Hindlimb muscle (tissue), 1 donor: ENCODE data around the gene SBF2. TPM values are rescaled to one million over a fixed set of nuclear protein-coding genes. Genes with fewer than 3 reads are reported as not detected.

ENCODE experiments used
- DNase-seq: peaks from one replicate; pipeline ENCODE4 v3.0.0-alpha.2; 2013
- polyA plus RNA-seq: library from polyadenylated mRNA; unstranded; fragments of 120-200 nt; gene quantifications from one replicate; pipeline ENCODE4 v1.2.1, GENCODE V29; 2013; ENCODE audit not compliant: insufficient read length

The SBF2 gene
- polyA plus RNA-seq, 1 donor, result 24.9 TPM

DNA sequence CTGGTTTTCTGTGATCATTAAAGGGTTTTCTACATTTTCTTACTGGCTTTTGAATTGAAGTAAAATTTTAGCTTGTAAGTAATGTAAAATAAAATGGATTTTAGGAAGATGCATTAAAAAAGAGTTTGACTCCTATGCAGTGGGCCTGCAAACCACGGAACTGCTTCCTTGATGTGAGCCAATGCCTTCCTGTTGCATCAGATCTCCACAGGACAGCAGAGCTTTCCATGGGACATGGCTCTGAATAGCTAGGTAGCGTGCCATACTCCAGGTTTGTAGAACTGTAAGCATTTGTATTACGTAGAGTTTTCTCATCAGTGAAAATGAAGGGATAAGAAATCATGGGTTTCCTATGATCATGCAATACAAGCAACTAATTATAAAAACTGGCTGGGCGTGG lies 496.7 kb downstream of the SBF2 start:
- no peak for DNase-seq

DNA sequence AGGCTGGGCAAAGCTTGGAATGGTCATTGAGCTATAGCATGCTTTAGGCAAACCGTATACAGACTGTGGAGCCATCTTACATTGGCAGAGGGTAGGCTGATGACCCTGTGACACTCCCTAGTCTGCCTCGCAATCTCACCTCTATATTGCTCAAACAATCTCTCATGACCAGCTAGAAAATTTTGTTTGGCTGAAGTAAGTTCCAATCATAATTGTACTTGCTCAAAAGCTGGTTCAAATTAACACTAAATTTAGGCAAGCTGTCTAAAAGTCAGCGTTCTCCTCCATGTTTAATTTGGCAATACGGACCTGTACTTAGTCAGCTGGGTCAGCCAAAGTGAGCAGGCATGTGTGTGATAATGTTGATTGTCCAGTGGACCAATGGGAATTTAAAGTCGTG lies 497.2 kb downstream of the SBF2 start:
- no peak for DNase-seq

GRCh38 chr11:9796266-9796665 lies 497.8 kb downstream of the SBF2 start:
- no peak for DNase-seq

DNA sequence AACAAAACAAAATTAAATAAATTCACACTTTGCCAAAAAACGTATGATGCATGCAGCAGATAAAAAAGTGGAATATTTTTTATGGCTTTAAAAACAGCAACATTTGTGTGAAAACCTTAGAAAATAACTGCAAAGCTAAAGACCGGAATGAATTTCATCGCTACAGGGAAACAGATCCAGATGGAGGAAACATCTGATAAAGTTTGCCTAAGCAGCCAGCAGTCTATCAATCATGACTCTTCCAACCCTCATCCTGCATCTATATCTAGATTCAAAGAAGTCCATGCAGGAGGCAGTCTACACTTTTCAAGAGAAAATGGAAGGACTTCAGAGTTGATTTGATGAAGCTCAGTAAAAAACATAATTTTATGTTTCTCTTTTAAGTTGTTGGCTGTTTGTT lies 503.3 kb downstream of the SBF2 start:
- DNase-seq, result no peak

DNA sequence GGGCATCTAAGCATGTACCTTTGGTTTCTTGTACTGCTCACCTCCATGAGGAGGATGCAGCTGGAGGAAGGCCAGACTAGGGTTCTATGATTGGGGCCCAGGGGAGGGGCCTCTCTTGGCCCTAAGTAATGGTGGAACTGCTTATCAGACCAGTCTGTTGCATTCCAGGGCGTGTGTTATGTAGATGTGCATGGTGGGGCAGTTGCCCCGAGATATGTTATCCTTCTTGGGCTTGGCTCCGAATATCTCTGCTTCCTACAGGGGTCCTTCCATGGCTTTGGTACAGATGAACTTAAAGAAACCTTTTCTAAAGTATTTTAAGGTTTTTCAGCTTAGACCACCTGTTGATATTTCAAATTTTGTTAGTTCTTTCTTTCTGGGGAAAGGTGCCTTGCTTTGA lies 504.1 kb downstream of the SBF2 start:
- no peak for DNase-seq

DNA sequence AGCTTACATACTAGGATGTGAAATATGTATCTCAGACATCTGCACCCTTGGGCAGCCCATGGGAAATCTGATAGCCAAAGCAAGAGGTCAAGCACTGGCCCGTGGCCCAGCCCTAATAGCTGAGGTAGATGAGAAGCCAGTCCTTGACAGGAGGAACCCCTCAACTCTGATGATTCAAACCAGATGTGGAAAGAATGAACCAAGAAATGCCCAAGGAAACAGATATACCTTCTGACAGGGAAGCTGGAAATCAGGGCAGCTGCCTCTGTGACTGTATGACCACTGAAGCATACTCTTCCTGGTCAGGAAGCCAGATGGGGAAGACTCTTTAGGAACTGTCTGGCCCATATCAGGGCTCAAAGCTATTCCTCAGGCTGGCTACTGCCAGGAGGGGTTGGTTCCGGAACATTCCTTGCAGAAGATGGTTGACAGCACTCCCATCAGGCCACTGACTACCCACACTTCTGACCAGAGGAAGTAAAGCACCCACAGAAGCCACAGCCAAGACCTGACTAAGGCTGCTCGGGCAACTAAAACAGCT lies 506.0 kb downstream of the SBF2 start:
- DNase-seq, result no peak

DNA sequence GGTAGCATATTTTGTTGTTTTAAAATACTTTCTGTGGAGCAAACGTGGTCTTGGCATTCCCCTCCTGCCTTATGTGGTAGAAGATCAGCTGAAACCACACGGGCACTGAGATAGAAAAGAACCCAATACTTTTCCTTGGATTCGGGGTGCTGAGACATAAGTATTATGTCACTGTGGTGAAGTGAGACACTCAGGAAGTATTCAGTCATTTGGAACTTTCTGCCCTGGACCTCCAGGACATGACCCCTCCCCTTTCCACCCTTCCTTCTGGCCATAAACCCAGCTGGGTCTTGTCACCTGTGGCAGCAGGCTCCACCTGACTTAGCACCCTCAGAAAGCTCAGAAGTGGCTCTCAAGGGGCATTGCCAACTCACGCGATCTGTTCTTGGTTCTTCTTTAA lies 506.8 kb downstream of the SBF2 start:
- DNase-seq, result no peak

DNA sequence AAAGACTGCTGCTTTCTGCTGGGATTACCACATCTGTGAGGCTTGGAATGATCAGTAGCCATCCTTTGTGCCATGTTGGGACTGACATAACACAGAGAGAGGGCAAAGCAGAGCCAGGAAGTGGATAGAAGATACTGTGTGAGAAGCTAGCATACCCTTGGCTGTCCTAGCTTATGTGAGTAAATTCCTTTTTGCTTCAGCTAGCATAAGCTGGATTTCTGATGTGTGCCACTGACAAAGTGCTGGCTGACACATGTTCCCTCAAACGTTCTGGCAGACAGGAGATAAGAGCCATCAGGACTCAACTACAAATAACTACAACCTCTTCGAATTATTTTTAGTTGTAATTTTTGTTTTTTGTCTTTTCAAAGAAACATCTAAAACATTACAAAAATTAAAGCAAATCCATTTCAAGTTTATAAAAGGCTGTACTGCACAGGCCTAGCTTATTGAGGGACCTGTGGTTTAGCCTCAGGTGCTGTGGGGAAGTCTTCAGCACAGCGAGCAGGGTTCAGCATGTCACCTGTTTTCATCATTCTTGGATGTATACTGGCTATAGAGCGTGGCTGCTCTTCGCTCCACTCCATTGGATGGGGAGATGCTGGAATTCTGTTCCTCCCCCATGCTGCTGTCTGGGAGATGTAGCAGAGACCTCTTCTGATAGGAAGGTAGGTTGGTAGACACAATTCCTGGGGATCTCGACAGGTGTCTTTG lies 509.3 kb downstream of the SBF2 start:
- no peak for DNase-seq

DNA sequence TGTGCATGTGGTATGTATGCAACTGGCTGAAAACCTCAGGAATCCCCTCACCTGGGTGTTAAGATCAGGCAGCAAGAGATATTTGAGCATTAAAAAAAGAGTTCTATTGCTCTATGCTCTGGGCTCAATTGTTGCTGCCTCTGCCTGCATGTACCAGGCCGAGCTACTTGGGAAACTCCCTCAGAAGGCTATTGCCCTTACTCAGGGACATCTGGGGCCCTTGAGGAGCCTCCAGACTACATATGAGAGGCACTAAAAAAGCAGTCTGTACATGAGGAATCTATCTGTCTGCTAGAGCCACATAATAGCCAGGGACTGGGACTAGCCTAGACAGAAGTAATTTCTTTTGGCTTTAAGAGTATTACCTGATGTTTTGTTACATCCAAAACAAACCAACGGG lies 510.0 kb downstream of the SBF2 start:
- DNase-seq, result no peak

GRCh38 chr11:9780929-9781328 lies 513.1 kb downstream of the SBF2 start:
- DNase-seq, result no peak

- no peak for DNase-seq
Observed at GRCh38 chr11:9777525-9777924, 516.5 kb downstream of the SBF2 start.

- DNase-seq, result no peak
Observed at GRCh38 chr11:9777066-9777465, 517.0 kb downstream of the SBF2 start.

DNA sequence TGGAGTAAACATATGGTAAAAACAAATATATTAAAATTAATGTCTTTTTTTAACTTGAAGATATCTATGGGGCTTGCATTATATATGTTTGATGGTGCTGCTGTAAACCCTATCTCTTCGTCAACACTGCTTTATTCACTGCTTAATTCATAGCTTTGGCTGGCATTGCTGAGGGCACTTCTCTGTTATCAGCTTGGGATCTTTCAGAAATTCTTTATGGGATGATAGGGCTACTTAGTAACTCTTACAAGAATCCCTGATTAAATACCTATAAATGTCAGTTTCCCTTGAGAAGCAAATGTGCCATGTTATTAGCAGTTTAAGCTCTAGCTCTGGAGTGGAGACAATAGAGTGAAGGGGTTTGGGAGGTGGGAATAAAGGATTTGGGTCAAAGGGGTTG lies 517.8 kb downstream of the SBF2 start:
- DNase-seq, result no peak

DNA sequence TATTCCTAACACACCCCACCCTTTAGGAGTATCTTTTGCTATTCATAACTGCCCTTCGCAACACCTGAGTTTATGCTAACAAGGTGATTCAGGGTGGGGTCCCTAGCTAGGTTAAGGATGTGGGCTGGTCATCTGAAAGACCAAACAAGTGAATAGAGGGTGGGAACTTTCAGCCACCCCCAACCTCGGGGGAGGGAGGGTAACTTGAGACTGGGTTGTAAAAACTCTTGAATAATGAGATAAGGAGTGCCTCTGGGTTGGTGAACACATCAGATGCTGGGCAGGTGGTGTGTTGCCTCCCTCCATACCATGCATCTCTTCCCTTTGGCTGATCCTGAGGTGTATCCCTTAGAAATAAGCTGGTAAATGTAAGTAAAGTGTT lies 518.6 kb downstream of the SBF2 start:
- no peak for DNase-seq

GRCh38 chr11:9774591-9775397 lies 519.2 kb downstream of the SBF2 start:
- DNase-seq, result no peak

DNA sequence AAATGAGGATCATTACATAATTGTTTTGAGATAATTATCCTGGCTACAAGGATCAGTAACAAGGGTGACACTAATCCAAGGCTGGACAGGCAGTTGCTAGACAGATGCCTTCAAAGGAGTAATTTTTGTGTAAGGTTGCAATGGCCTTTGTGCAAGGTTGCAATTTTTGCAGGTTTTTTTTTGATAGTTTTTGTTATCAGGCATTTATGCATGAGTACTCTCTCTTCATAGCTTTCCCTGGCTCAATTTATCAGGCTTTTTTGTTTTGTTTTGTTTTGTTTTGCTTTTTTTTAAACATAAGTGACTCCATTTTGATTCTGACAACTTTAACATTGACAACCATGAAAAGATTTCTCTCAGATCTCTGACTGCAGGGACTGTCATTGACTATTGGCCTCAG lies 519.9 kb downstream of the SBF2 start:
- DNase-seq, result no peak

DNA sequence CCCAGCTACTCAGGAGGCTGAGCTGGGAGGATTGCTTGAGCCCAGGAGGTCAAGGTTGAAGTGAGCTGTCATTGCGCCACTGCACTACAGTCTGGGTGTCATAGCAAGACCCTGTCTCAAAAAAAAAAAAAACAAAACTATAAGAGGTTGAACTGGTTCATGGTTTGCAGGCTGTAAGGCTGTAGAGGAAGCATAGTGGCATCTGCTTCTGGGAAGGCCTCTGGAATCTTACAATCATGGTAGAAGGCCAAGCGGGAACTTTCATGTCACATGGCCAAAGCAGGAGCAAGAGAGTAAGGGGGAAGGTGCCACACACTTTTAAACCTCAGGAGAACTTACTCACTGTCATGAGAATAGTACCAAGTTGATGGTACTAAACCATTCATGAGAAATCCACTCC lies 520.5 kb downstream of the SBF2 start:
- DNase-seq, result no peak

DNA sequence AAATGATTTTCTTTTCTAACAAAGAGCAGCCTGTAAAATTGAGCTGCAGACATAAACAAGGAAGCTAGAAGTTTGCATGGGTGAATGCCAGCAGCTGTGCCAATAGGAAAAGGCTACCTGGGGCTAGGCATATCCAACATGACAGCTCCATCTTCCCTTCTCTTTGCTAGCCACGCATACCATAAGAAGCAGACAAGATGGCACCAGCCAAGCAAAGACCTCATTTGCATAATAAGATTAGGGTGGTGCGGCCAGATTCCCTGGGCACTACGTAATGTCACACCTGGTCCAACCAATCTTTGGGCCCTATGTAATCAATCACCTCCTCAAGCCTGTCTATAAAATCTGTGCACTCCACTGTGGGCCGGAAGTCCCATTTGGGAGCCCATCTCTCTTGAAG lies 521.8 kb downstream of the SBF2 start:
- DNase-seq, result no peak

DNA sequence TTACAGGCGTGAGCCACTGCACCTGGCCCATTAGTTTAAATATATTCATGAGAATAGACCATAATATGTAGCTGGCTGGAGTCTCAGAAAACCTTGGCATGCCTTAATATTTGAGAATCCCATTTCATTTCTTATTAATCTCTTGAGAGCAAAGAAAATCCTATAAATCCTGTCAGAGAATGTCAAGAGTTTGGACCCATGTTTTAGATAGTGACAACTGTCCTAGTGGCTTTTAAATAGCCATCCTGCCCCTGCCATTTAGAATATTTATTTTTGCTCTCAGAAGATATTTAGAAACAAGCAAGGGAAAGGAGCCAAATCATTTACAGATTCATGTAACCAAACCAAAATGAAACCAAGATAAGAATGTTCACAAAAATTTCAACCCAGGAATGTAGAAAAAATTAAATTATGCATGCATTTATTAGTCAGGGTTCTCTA lies 522.9 kb downstream of the SBF2 start:
- DNase-seq, result no peak

DNA sequence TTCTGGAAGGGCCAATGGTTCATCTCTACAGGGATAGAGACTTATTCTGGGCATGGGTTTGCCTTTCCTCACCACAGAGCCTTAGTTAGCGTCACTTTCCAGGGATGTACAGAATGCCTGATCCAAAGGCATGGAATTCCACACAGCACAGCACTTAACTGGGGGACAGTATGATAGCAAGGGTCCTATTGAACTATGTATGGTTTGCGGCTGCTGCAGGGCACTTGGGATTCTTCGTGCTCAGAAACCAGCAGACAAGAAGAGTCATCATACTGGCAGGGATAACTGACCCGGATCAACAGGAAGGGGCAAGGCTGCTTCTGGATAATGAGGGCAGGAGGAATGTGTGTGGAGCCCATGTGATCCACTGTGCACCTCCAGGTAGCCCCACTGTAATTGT lies 524.4 kb downstream of the SBF2 start:
- DNase-seq, result no peak

DNA sequence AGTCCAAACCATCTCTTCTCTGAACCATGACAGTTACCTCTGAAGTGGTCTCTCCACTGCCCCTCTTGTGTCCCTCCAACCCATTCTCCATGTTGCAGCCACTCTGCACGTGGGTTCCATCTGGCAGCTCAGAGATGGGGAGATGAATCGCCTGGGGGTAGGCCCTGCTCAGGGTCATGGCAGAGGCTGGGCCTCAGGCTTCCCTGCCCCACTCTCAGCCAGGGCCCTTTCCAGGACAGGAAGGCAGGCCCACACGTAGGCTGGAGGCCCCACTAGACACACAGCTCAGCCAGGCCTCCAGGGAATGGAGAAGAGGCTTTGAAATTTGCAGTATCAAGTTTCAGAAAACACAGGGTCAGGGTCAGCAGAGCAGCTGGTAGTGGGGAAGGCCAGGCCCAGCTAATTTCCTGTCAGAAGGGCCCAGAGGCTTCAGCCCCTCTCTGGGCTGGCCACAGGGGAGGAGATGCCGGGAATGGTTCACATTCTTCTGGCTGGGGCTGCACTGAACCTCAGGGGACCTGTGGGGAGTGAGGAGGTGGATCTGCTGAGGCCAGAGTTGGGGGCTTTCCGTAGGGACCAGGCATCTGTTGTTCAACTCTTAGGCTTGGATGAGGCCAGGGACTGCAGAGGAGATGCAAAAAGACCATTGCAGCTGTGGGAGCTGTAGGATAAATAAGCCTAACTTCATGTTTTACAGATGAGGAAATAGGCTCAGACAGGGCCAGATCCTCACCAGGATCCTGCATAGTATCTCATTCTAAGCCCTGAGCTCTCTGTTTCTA lies 528.5 kb downstream of the SBF2 start:
- peak; percentile 74 for DNase-seq

GRCh38 chr11:9763301-9763700 lies 530.7 kb downstream of the SBF2 start:
- no peak for DNase-seq

DNA sequence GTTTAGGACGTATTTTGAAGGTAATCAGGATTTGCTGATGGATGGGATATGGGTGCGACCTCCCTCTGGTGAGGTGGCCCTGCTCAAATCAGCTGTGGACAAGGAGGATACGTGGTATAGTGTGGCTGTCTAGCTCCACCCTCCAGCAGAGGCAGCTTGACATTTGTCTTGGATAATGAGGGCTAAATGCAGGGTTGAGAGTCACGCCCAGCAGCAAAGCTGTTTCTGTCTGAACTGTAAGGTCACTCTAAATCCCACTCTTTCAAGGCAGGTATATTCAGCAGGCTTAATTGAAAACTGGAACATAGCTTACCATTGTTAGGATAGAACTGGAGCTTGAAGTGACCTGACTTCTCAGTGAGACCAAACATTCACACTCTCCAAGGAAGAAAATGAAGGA lies 531.5 kb downstream of the SBF2 start:
- no peak for DNase-seq
